WTC11 (cell line): ENCODE measurements around the gene MEF2D. TPM values are rescaled to one million over a fixed set of nuclear protein-coding genes. Genes with fewer than 3 reads are reported as not detected.

Experiments
- ATAC-seq: fragments of 200-7000 bp; cut with Tn5 transposase; 2 replicates; pipeline ENCODE4 v1.10.0; 2021; ENCODE audit warnings: mild to moderate bottlenecking, moderate library complexity
- CTCF ChIA-PET: fragments of 300-600 bp; sonication (Branson Sonifier 250); formaldehyde crosslinking; loops from one replicate; lab custom pipeline; 2021; ENCODE audit warnings: antibody characterized with exemption; lab: Charles Lee
- POLR2A ChIA-PET: fragments of 350-600 bp; sonication (Branson Sonifier 250); formaldehyde crosslinking; loops from one replicate; lab custom pipeline; 2021; ENCODE audit warnings: antibody characterized with exemption; lab: Charles Lee
- DNase-seq: peaks from one replicate; pipeline ENCODE4 v3.0.0; 2021; ENCODE audit warnings: low spot score
- H3K27ac Mint-ChIP-seq: 2 replicates; pipeline ENCODE4 v1.8.0; 2021; ENCODE audit warnings: mixed read lengths
- H3K27me3 Mint-ChIP-seq: 2 replicates; pipeline ENCODE4 v1.8.0; 2021; ENCODE audit warnings: low read depth, mild to moderate bottlenecking, moderate library complexity, mixed read lengths
- H3K36me3 Mint-ChIP-seq: 2 replicates; pipeline ENCODE4 v1.8.0; 2021; ENCODE audit warnings: mixed read lengths
- H3K4me1 Mint-ChIP-seq: 2 replicates; pipeline ENCODE4 v1.8.0; 2022; ENCODE audit warnings: mixed read lengths
- H3K4me3 Mint-ChIP-seq: 2 replicates; pipeline ENCODE4 v1.8.0; 2021; ENCODE audit warnings: mild to moderate bottlenecking, moderate library complexity, mixed read lengths
- H3K9me3 Mint-ChIP-seq: 2 replicates; pipeline ENCODE4 v1.8.0; 2021; ENCODE audit warnings: mixed read lengths
- GTF2I ChIP-seq: fragments of 250-450 bp; sonication (Bioruptor Pico); conservative IDR thresholded peaks from 2 replicates; pipeline ENCODE4 v1.4.0; 2021; ENCODE audit warnings: mild to moderate bottlenecking
- MXD4 ChIP-seq: fragments of 250-450 bp; sonication (Bioruptor Pico); IDR thresholded peaks from 2 replicates; pipeline ENCODE4 v1.8.0; 2021; ENCODE audit warnings: mild to moderate bottlenecking, moderate library complexity, borderline replicate concordance
- MYBL2 ChIP-seq: sonication (generic); formaldehyde crosslinking; IDR thresholded peaks from 2 replicates; pipeline ENCODE4 v1.8.1; 2023; ENCODE audit warnings: mild to moderate bottlenecking, moderate library complexity, missing genetic modification reagents
- NR2C2 ChIP-seq: sonication (generic); formaldehyde crosslinking; IDR thresholded peaks from 2 replicates; pipeline ENCODE4 v1.8.0; 2022; ENCODE audit warnings: mild to moderate bottlenecking, missing genetic modification reagents
- PRRX2 ChIP-seq: fragments of 250-450 bp; sonication (Bioruptor Pico); IDR thresholded peaks from 2 replicates; pipeline ENCODE4 v1.8.0; 2021; ENCODE audit warnings: mild to moderate bottlenecking
- SOX15 ChIP-seq: fragments of 250-450 bp; sonication (Bioruptor Pico); IDR thresholded peaks from 2 replicates; pipeline ENCODE4 v1.9.0; 2021; ENCODE audit warnings: mild to moderate bottlenecking
- ZBTB21 ChIP-seq: sonication (generic); formaldehyde crosslinking; IDR thresholded peaks from 2 replicates; pipeline ENCODE4 v1.8.1; 2023; ENCODE audit warnings: mild to moderate bottlenecking, missing genetic modification reagents, borderline replicate concordance
- ZNF263 ChIP-seq: sonication (generic); formaldehyde crosslinking; IDR thresholded peaks from 2 replicates; pipeline ENCODE4 v1.8.1; 2022; ENCODE audit warnings: low read depth, mild to moderate bottlenecking, moderate library complexity, missing genetic modification reagents
- ZNF317 ChIP-seq: sonication (generic); formaldehyde crosslinking; IDR thresholded peaks from 2 replicates; pipeline ENCODE4 v1.8.1; 2023; ENCODE audit warnings: low read depth, mild to moderate bottlenecking, moderate library complexity, missing genetic modification reagents, borderline replicate concordance
- total RNA-seq: library from RNA; stranded (reverse); gene quantifications from 3 replicates; pipeline ENCODE4 v1.2.3, GENCODE V29; 2021
- TF ChIP-seq, protein P1 (sequence below): sonication (generic); formaldehyde crosslinking; IDR thresholded peaks from 2 replicates; pipeline ENCODE4 v1.8.1; 2022; ENCODE audit warnings: mild to moderate bottlenecking, missing genetic modification reagents, moderate library complexity, borderline replicate concordance
- TF ChIP-seq, protein P2 (sequence below): sonication (generic); formaldehyde crosslinking; IDR thresholded peaks from 2 replicates; pipeline ENCODE4 v1.8.0; 2022; ENCODE audit warnings: missing genetic modification reagents
- TF ChIP-seq, protein P3 (sequence below): fragments of 250-450 bp; sonication (Bioruptor Pico); conservative IDR thresholded peaks from 2 replicates; pipeline ENCODE4 v1.9.0; 2021; ENCODE audit warnings: mild to moderate bottlenecking
- TF ChIP-seq, protein P4 (sequence below): sonication (generic); formaldehyde crosslinking; IDR thresholded peaks from 2 replicates; pipeline ENCODE4 v1.8.1; 2023; ENCODE audit warnings: mild to moderate bottlenecking, missing genetic modification reagents, moderate library complexity
- TF ChIP-seq, protein P5 (sequence below): sonication (generic); formaldehyde crosslinking; IDR thresholded peaks from 2 replicates; pipeline ENCODE4 v1.8.0; 2022; ENCODE audit warnings: mild to moderate bottlenecking, missing genetic modification reagents
- TF ChIP-seq, protein P6 (sequence below): sonication (generic); formaldehyde crosslinking; IDR thresholded peaks from 2 replicates; pipeline ENCODE4 v1.8.1; 2023; ENCODE audit warnings: mild to moderate bottlenecking, missing genetic modification reagents, moderate library complexity
- TF ChIP-seq, protein P7 (sequence below): sonication (generic); formaldehyde crosslinking; IDR thresholded peaks from 2 replicates; pipeline ENCODE4 v1.8.1; 2023; ENCODE audit warnings: mild to moderate bottlenecking, moderate library complexity, missing genetic modification reagents

Gene MEF2D
- total RNA-seq, 1 experiment from 2014 or later = 24.1 TPM

DNA sequence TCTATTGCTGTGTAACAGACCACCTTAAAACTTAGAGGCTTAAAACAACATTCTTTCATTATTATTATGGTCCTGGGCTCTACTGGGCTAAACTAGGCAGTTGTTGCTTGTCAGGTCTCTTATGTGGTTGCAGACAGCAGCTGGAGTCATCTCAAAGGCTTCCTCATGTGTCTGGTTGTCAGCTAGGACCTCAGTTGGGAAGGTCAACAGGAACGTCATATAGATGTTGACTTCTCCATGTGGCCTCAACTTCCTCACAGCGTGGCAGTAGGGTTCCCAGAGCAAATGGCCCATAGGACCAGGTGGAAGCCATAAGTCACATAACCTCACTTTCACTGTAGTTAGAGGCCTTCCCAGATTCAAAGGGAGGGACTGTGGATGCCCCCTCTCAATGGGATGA lies 15.4 kb upstream of the MEF2D start:
- H3K27ac Mint-ChIP-seq = no peak overlapping the region
- H3K27me3 Mint-ChIP-seq = peaks cover 7% of the 10 kb centered on the region
- H3K36me3 Mint-ChIP-seq = no peaks in the 10 kb centered on the region
- no peak overlapping the region for H3K4me3 Mint-ChIP-seq
- no peak for TF ChIP-seq MYBL2 (CRISPR knock-in tag)
- no peak for TF ChIP-seq PRRX2 (CRISPR knock-in tag)
- TF ChIP-seq, protein P1, sequence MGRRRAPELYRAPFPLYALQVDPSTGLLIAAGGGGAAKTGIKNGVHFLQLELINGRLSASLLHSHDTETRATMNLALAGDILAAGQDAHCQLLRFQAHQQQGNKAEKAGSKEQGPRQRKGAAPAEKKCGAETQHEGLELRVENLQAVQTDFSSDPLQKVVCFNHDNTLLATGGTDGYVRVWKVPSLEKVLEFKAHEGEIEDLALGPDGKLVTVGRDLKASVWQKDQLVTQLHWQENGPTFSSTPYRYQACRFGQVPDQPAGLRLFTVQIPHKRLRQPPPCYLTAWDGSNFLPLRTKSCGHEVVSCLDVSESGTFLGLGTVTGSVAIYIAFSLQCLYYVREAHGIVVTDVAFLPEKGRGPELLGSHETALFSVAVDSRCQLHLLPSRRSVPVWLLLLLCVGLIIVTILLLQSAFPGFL (CRISPR knock-in tag) = no peak
- TF ChIP-seq MXD4 (CRISPR knock-in tag) = no peak
- TF ChIP-seq, protein P2, sequence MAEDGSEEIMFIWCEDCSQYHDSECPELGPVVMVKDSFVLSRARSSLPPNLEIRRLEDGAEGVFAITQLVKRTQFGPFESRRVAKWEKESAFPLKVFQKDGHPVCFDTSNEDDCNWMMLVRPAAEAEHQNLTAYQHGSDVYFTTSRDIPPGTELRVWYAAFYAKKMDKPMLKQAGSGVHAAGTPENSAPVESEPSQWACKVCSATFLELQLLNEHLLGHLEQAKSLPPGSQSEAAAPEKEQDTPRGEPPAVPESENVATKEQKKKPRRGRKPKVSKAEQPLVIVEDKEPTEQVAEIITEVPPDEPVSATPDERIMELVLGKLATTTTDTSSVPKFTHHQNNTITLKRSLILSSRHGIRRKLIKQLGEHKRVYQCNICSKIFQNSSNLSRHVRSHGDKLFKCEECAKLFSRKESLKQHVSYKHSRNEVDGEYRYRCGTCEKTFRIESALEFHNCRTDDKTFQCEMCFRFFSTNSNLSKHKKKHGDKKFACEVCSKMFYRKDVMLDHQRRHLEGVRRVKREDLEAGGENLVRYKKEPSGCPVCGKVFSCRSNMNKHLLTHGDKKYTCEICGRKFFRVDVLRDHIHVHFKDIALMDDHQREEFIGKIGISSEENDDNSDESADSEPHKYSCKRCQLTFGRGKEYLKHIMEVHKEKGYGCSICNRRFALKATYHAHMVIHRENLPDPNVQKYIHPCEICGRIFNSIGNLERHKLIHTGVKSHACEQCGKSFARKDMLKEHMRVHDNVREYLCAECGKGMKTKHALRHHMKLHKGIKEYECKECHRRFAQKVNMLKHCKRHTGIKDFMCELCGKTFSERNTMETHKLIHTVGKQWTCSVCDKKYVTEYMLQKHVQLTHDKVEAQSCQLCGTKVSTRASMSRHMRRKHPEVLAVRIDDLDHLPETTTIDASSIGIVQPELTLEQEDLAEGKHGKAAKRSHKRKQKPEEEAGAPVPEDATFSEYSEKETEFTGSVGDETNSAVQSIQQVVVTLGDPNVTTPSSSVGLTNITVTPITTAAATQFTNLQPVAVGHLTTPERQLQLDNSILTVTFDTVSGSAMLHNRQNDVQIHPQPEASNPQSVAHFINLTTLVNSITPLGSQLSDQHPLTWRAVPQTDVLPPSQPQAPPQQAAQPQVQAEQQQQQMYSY = no peak
- TF ChIP-seq GTF2I (CRISPR knock-in tag) = no peak
- TF ChIP-seq ZBTB21 = no peak
- TF ChIP-seq, protein P3, sequence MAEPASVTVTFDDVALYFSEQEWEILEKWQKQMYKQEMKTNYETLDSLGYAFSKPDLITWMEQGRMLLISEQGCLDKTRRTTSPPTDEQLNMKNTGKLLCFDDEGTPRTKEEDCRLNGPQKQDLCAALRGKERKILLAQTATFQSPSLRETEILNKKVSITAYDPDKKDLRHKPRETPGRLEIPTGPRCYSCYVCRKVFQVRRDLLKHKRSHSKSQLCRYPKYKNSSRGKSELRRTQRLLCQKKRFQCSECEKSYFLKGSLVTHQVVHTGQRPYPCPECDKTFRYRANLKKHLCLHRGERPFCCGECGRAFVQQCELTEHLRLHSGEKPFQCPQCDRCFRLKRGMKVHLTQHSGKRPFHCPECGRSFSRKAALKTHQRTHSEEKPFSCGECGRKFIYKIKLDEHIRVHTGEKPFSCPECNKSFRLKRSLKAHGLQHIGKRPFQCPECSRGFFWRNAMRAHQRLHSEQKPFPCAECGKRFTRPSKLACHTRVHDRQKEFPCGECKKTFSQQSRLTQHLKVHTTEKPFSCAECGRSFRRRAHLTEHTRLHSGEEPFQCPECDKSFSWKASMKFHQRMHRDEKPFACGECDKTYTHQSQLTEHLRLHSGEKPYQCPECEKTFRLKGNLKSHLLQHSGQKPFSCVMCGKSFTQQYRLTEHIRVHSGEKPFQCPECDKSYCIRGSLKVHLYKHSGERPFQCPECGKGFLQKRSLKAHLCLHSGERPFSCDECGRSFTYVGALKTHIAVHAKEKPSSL = no peak
- TF ChIP-seq, protein P4, sequence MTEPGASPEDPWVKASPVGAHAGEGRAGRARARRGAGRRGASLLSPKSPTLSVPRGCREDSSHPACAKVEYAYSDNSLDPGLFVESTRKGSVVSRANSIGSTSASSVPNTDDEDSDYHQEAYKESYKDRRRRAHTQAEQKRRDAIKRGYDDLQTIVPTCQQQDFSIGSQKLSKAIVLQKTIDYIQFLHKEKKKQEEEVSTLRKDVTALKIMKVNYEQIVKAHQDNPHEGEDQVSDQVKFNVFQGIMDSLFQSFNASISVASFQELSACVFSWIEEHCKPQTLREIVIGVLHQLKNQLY (CRISPR knock-in tag) = no peak
- TF ChIP-seq ZNF263 (CRISPR knock-in tag) = no peak
- TF ChIP-seq, protein P5, sequence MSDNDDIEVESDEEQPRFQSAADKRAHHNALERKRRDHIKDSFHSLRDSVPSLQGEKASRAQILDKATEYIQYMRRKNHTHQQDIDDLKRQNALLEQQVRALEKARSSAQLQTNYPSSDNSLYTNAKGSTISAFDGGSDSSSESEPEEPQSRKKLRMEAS (CRISPR knock-in tag) = no peak
- TF ChIP-seq NR2C2 = no peak
- TF ChIP-seq ZNF317 (CRISPR knock-in tag) = no peak
- TF ChIP-seq, protein P6, sequence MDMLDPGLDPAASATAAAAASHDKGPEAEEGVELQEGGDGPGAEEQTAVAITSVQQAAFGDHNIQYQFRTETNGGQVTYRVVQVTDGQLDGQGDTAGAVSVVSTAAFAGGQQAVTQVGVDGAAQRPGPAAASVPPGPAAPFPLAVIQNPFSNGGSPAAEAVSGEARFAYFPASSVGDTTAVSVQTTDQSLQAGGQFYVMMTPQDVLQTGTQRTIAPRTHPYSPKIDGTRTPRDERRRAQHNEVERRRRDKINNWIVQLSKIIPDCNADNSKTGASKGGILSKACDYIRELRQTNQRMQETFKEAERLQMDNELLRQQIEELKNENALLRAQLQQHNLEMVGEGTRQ (CRISPR knock-in tag) = no peak
- no peak for TF ChIP-seq SOX15 (CRISPR knock-in tag)
- TF ChIP-seq, protein P7, sequence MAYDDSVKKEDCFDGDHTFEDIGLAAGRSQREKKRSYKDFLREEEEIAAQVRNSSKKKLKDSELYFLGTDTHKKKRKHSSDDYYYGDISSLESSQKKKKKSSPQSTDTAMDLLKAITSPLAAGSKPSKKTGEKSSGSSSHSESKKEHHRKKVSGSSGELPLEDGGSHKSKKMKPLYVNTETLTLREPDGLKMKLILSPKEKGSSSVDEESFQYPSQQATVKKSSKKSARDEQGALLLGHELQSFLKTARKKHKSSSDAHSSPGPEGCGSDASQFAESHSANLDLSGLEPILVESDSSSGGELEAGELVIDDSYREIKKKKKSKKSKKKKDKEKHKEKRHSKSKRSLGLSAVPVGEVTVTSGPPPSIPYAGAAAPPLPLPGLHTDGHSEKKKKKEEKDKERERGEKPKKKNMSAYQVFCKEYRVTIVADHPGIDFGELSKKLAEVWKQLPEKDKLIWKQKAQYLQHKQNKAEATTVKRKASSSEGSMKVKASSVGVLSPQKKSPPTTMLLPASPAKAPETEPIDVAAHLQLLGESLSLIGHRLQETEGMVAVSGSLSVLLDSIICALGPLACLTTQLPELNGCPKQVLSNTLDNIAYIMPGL = no peak
- ATAC-seq = no peak
- no peaks in the 10 kb centered on the region for H3K9me3 Mint-ChIP-seq
- no peaks in the 10 kb centered on the region for H3K4me1 Mint-ChIP-seq
- no peak for DNase-seq
- POLR2A ChIA-PET = interaction anchor here (0.9 kb wide), 1 partner anchor 14 kb away, joined by 3 read pairs; no protein-coding TSS in a partner anchor
- CTCF ChIA-PET = interaction anchor here (1.0 to 2.1 kb wide), 2 partner anchors 35 to 50 kb away, joined by 3 to 8 read pairs; no protein-coding TSS in a partner anchor
